NT2/D1 (cell line): ENCODE data around the gene DOCK3.

Experiments used
- SUZ12 ChIP-seq: IDR thresholded peaks from 2 replicates; pipeline ENCODE4 v1.6.1; 2011; ENCODE audit not compliant: insufficient read length, insufficient read depth; ENCODE audit errors: extremely low read depth
- YY1 ChIP-seq: IDR thresholded peaks from 2 replicates; pipeline ENCODE4 v1.6.1; 2011; ENCODE audit not compliant: insufficient read length, insufficient read depth

GRCh38 chr3:50806806-50807205 lies 132.1 kb downstream of the DOCK3 start:
- TF ChIP-seq SUZ12 (no peak), YY1 (no peak)
